HG03571 (cell line): Measurements from ENCODE around the gene EXOC4.

Experiments
- ATAC-seq: cut with Tn5 transposase; IDR thresholded peaks from one replicate; pipeline ENCODE4 v1.9.1; 2021; ENCODE audit not compliant: unreplicated experiment

EXOC4 gene

DNA sequence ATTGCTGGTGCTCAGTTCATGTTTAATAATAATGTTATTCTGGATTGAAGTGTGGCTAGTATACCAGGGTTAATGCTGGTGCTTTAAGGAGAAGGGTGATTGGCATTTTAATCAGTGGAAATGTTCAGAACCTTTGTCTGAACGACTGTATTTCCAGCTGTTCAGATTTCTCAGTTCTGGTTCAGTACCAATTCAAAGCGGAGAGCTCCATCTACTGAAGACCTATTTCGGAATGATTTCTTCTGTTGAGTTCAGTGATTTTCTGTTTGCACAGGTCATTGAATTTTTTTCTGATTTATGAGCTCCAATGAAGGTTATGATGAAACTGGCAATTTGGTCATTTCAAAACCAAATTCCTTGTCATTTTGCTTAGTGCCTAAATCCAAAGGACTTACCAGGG lies 160.1 kb downstream of the EXOC4 start:
- no peak for ATAC-seq

DNA sequence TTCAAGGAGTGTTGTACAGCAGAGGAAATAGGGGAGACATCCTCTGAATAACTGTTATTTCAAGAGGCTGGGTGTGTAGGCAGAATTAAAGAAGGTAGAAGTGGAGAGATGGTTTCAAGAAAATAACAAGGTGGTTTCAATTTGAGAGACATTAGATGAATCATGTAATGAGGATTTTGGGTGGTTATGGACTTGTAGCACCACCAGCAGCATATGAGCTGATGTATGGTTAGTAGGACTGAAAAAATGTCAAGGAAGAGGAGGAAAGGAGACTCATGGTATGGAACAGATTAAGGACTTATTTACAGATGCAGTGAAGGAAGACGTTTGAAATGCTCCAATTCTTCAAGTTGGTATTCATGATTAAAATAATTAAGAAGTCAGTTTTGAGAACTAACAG lies 166.2 kb downstream of the EXOC4 start:
- ATAC-seq = no peak

DNA sequence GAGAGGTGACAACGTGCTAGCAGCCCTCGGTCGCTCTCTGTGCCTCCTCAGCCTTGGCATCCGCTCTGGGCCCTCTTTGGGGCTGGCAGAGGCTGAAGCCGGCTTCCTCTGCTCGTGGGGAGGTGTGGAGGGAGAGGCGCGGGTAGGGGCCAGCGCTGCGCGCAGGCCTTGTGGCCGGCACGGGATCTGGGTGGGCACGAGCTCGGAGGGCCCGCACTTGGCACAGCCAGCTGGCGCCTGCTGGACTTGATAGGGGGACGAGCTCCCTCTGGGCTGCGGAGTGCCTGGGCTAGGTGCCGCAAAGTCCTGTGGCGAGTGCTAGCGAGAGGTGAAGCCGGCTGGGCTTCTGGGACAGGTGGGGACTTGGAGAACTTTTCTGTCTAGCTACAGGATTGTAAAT lies 170.7 kb downstream of the EXOC4 start:
- no peak for ATAC-seq

DNA sequence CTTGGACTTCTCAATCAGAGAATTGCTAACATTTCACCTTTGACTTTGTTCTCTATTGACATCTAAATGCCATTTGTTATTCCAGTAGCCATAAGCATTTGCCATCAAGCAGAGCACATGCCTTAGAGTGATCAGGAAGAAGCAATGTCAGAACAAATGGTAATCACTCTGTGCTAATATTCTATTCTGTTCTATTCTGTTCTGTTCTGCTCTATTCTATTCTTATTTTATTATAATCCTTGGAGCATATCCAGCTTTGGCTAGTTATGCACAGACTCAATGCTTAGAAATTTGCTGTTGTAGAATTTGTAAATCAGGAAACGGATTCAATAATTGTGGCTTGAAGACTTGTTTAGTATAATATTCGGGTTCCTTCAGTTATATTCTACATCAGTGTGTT lies 175.4 kb downstream of the EXOC4 start:
- ATAC-seq = no peak

DNA sequence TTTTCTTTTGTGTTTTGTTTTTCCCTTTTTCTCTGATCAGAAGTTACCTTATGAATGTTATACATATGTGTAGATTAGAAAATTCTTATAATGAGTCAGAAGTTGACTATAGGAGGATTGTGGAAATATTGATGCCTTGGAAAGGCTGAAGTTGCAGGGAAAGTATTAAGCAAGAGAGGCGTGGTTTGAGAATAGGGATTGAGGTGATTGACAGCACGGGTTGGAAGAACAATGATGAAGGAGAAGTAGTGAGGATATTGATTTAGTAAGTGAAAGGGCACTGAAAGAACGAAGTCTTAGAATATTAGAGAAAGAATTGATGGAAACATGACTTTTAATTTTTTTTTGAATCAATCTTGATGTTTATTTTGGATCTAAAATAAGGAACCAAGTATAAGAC lies 176.0 kb downstream of the EXOC4 start:
- no peak for ATAC-seq

DNA sequence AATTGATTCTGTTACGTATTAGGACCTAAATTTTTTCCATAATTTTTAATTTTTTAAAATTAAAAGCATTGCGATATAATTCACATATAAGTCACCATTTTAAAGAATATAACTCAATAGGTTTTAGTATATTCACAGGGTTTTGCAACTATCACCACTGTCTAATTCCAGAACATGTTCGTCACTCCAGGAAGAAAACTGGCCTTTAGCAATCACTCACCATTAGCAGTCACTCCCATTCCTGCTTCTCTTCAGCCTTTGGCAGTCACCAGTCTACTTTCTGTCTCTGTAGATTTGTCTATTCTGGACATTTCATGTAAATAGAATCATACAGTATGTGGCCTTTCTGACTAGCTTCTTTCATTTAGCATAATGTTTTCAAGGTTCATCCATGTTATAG lies 176.5 kb downstream of the EXOC4 start:
- no peak for ATAC-seq

DNA sequence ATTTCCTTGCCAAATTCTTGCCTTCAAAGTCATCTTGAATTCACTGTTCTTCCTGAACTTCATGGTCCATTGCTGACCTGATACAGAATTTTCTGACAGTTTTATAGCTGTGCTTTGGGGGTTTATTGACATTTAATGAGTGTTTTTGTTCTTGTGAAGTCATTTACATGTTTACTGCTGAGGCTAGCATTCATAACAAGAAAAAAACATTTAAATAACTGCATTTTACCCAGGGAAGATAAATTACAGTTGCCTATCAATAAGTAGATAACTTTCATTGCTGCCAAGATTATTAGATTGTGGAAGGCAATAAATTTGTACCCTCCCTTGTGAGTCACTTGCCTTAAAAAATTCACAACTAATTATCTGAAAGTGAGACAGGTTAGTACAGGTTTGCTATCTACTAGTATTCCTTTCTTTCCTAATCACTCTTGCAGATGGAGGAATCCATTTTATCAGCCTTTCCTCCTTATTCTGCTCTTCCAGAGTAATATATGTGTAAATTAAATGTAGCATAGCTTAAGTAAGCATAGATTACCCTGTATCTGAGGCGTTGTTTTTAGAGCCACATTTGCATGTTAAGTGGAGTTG lies 178.4 kb downstream of the EXOC4 start:
- ATAC-seq = no peak

DNA sequence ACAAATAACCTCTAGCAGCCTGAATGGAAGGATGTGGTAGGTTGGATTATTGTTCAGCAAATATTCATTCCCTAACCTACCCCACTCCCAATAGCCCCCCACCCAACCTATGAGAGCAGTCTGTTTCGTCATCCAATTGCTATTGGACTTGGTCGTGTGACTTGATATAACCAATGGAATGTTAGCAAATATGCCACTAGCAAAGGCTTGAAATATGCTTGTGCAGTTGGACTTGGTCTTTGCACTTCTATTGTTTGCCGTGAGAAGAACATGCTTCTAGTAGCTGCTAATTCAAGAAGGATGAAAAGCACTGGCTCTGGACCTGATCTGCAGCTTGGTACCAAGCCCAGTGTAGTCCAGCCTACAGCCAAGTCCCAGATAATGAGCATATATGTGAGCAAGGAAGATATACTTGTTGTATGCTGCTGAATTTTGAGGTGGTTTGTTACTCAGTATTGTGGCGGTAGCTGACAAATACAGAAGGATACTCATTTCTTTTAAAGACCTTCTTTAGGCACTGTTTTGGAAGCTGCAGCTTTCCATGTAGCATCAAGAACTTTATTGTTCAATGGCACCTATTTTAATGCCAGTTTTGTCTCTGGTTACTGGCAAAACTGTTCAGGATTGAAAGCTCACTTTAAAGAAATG lies 180.4 kb downstream of the EXOC4 start:
- no peak for ATAC-seq

DNA sequence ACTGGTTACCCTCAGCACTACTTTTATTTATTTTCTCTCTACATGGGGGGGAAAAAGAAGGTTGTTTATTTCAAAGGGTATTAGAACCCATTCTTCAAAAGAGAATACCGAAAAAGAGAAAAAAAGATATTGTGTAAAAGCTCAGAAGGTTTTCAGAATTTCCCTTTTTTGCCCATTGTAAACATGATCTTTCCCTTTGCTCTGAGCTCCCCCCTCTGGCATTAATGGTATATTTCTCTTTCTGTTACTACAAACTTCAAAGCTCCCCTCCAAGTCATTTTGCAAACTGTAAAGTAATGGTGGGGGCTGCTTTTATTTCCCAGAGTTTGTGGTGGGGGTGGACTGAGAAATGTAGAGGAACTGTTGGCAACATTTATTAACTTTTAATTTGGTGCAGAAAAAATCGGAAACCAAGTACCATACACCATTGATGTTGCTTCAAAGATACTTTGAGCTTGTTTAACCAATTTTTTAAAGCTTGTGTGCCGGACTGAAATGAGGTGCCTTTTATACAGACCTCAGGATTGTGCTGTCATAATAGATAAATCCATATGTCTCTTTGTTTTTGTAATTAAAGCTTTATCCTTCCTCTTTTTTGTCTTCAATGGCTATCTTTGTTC lies 181.5 kb downstream of the EXOC4 start:
- no peak for ATAC-seq

DNA sequence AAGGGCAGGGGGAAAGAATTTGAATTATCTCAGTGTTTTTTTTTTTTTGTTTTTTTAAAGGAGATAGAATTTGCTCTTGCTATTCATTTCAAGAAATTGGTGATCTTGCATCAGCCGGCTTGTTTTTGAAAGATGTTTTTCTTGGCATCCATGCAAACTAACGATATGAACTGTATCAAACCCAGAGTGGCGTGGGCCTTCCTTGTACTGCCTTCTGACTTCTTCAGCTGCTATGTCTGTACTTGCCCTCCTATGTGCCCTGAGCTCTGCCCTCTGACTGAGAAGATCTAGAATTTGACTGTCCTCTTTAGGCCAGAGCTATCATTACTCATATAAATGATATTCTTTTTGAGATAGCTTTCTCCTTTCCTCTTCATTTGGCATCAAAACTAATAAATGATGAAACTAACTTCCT lies 183.1 kb downstream of the EXOC4 start:
- no peak for ATAC-seq

DNA sequence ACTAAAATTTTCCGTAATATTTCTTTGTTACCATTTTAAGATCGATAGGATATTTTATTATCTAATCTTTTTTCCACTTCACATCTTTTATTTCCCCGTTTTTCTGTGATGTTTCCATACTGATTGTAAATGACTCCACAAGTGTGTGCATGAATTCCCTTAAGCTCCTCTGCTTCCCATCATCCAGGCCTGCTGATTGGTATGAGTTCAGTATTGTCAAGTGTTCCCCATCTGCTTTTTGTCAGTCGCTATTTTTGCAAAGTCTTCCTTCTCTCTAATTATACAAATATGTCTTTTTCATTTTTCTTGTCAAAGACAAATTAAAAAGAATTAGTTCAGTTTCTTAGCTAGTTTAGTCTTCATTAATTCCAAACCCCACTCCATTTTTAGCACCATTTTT lies 184.7 kb downstream of the EXOC4 start:
- no peak for ATAC-seq

DNA sequence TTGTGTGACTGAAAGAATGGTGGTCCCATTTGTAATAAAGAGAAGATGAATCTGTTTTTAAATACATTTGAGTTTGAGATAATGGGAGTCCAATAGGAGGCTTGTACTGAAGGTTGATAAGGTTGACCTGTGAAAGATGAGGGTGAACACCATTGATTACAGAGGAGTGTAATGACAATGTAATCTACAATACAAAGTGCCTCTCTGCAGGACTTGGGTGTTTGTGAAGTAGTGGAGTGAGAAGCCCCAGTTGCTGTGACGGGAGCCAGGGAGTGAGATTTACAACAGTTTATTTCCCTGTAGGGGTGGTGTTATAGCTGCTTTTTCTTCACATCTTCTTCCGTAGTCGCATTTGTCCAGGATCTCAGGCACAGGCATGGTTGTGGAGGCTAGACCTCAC lies 189.9 kb downstream of the EXOC4 start:
- no peak for ATAC-seq

DNA sequence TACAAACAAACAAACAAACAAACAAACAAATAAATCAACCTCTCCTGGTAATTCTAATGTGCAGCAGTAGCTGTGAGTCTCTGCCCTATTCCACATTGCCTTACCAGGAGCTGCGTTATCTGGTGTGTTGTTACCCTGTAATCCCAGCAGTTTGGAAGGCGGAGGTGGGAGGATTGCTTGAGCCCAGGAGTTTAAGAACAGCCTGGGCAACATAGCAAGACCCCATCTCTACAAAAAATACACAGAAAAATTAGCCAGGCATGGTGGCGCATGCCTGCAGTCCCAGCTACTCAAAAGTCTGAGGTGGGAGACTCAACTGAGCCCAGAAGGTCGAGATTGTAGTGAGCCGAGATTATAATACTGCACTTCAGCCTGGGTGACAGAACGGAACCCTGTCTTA lies 192.7 kb downstream of the EXOC4 start:
- ATAC-seq = no peak

DNA sequence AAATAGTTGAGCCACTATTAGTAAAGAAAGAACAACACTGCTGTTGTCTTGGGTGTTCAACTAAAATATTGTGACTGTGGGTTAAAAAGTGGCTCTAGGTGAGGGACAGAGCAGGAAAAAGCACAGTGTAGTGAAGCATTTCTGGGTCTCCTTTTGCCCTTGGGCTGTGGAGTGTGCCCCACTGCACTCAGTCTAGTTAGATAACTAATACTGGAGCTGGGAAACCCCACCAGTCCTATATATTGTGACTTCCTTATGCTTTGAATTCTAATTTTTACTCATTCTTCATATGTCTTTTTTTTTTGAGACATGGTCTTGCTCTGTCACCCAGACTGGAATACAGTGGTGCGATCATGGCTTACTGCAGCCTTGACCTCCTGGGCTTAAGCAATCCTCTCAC lies 195.1 kb downstream of the EXOC4 start:
- ATAC-seq = no peak

DNA sequence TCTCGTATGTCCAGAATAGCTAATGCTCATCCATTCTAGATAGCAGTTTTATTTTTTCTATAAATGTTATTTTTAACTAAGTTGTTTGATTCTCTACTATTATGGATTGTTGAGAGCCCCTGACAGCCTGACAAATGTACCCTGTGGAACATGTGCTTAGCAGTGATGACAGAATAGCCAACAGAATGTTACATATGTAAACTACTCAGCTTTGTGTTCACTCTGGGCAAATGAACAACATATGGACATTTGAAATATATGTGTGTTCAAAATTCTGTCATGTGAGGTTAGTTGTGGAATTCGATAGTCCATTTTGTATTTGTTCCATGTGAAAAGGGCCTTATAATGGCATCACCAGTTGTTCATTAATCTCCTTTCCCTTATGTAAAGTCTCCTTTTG lies 199.7 kb downstream of the EXOC4 start:
- ATAC-seq = no peak

DNA sequence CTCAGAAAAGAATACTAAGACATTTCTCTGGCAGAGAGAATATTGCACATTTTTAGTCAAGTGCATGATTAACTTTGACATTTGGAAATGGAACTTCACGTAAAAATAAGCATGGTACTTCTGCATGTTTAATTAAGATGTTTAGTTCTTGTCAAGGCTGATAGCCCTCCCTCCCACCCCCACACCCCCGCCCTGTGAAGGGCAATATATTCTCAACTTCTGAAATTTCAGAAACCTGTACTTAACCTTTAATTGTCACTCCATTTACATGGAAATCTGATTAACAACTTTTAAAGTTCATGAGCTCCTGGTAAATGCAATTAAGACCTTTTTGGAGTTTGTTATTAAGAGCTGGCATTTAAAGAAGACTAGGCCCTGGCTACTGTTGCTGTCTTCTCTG lies 205.8 kb downstream of the EXOC4 start:
- no peak for ATAC-seq

DNA sequence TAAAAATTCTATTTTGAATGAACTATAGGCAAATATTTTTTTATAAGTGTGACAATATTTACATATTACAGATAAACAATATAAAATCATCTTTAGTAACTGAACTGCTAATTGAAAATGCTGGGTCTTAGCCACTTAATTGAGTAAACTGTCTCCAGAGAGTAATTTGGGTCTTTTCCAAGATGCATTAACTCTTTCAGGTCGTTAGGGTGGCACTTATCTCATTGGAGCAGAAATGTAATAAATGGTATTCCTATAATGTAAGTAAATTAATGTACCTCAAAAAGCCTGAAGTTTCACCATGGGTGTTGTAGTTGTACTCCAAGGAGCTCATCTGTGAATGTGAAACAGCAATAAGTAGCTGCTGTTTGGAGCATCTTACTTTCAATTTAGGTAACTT lies 208.5 kb downstream of the EXOC4 start:
- no peak for ATAC-seq

DNA sequence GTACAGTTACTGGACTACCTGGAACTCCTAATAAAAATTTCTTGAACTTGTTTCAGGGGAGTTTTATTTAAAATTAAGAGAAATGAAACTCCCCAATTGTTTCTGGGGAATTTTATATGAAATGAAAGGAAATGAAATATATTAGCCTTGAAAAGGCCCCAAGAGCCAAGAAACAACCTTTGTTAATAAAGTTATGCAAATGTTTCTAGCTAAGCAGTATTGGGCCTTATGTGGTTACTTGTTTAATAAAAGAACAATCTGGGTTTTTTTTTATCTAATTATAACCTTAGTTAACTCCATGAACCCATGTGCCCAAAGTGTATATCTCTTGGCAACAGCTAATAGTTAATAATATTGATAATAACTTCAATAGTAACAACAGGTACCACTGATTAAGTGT lies 222.8 kb downstream of the EXOC4 start:
- ATAC-seq = no peak

DNA sequence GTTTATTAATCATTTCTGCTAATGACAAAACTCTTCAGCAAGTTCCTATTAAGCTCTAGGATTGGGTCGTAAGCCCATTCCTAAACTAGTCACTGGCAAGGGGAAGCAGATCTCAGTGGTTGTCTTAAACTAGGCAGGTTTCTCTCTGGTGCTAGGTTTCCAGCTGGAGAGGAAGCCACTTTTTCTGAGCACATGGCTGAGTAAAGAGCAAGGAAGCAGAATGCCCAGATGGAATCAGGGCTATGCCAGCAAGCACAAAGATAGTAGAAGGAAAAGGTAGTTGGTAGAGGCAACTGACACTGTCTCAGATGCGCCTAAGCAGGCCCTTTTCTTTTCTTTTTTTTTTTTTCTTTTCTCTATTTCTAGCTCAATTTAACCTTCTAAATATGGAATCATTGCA lies 224.9 kb downstream of the EXOC4 start:
- ATAC-seq = no peak

DNA sequence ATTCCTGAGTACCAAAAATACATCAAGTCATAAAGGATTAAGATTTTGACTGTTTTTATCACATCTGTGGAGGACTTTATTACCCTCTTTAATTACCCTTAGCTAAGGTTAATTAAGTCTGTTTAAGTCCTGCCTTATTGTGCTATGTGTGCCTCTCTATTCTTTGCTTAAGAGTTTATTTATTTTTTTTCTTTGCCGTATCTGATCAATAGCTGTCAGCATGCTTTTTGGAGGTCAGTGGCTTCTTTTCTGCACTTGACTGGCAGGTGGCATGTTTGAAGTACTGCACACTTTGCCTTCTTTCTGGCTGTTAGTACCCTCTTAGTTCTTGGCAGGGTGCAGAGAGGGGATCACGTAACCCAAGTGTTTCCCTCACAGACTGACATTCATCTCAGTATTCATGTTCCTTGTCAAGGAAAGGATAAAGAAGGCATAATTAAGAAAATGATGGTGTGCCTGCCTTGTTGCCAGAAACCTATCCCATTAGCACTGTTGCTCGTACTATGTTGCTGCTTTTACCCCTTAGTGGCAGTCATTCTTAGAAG lies 225.8 kb downstream of the EXOC4 start:
- no peak for ATAC-seq

DNA sequence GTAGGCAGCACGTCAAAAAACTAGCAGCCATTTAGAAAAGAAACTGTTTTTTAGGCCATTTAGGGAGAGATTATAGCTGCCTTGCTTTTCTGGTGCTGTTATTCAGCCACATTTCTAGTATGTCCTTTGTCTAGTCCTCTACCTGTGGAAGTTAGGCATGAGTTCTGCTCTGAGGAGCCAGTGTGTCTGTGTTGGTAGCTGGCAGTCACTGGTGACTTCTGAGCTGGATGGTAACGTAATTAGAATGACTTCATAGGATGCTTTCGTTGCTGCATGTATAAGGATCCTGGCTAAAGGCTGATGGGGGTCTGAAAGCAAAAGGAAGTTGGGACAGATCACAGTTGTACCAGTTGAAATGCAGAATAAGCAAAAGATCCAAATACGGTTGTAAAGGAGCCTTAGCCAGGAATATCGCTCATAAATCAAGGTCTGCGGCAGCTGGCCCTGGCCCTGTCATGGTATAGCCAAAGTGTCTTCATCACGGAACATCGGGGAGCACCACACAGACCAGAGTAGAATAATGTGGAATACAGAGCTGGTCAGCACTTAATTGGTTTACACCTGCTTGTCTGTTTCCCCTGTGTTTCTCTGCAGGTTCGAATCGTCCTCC lies 226.7 kb downstream of the EXOC4 start:
- ATAC-seq = no peak

DNA sequence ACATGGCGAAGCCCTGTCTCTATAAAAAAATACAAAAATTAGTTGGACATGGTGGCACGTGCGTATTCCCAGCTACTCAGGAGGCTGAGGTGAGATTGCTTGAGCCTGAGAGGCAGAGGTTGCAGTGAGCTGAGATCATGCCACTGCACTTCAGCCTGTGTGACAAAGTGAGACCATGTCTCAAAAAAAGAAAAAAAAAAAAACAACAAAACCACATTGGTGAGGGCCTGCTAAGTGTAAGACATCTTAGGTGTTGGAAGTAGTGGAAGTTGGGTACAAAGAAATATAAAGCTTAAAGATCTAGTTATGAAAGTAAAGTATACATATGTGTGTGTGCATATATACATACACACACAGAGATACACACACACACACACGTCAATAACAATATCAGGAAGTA lies 228.0 kb downstream of the EXOC4 start:
- ATAC-seq = no peak
